H9 (cell line): Measurements from ENCODE around the gene FAM240A. TPM values are rescaled to one million over a fixed set of nuclear protein-coding genes. Genes with fewer than 3 reads are reported as not detected.

ENCODE experiments used
- DNase-seq: peaks from one replicate; pipeline ENCODE4 v3.0.0-alpha.2; 2017
- H2AFZ ChIP-seq: one replicate; pipeline ENCODE4 v1.6.1; 2013; ENCODE audit warnings: mild to moderate bottlenecking, low read length, control low read depth, moderate library complexity
- H2AK5ac ChIP-seq: 2 replicates; pipeline ENCODE4 v1.6.1; 2013; ENCODE audit warnings: low read length, control low read depth, mixed read lengths; ENCODE audit not compliant: insufficient read length
- H2BK120ac ChIP-seq: one replicate; pipeline ENCODE4 v1.6.1; 2013; ENCODE audit warnings: low read depth, mild to moderate bottlenecking, low read length, control low read depth, inconsistent platforms; ENCODE audit not compliant: poor library complexity, severe bottlenecking
- H2BK12ac ChIP-seq: 2 replicates; pipeline ENCODE4 v1.6.1; 2013; ENCODE audit warnings: low read length, control low read depth, mixed read lengths, low read depth; ENCODE audit not compliant: insufficient read length
- H2BK15ac ChIP-seq: 2 replicates; pipeline ENCODE4 v1.6.1; 2013; ENCODE audit warnings: low read depth, low read length, control low read depth
- H2BK20ac ChIP-seq: one replicate; pipeline ENCODE4 v1.6.1; 2013; ENCODE audit warnings: low read depth, mild to moderate bottlenecking, low read length, control low read depth, inconsistent platforms; ENCODE audit not compliant: poor library complexity, severe bottlenecking
- H2BK5ac ChIP-seq: 2 replicates; pipeline ENCODE4 v1.6.1; 2013; ENCODE audit warnings: low read length, control low read depth, mixed read lengths; ENCODE audit not compliant: insufficient read length
- H3K14ac ChIP-seq: 2 replicates; pipeline ENCODE4 v1.6.1; 2013; ENCODE audit warnings: low read length, control low read depth; ENCODE audit not compliant: insufficient read depth
- H3K18ac ChIP-seq: 2 replicates; pipeline ENCODE4 v1.6.1; 2013; ENCODE audit warnings: low read depth, mild to moderate bottlenecking, mixed read lengths, low read length, control low read depth; ENCODE audit not compliant: insufficient read length
- H3K23ac ChIP-seq: 2 replicates; pipeline ENCODE4 v1.6.1; 2013; ENCODE audit warnings: low read length, control low read depth, mixed read lengths, low read depth; ENCODE audit not compliant: insufficient read length
- H3K23me2 ChIP-seq: 2 replicates; pipeline ENCODE4 v1.6.1; 2013; ENCODE audit warnings: low read depth, mild to moderate bottlenecking, mixed read lengths, low read length, control low read depth; ENCODE audit not compliant: insufficient read length, poor library complexity, severe bottlenecking
- H3K27ac ChIP-seq: 2 replicates; pipeline ENCODE4 v1.5.1; 2013; ENCODE audit warnings: low read length, control low read depth, mixed read lengths, low read depth; ENCODE audit not compliant: insufficient read length
- H3K27me3 ChIP-seq: 2 replicates; pipeline ENCODE4 v1.6.1; 2013; ENCODE audit warnings: low read length, control low read depth, inconsistent platforms; ENCODE audit not compliant: insufficient read depth
- H3K4ac ChIP-seq: 2 replicates; pipeline ENCODE4 v1.6.1; 2013; ENCODE audit warnings: low read depth, mild to moderate bottlenecking, control low read depth, inconsistent platforms, low read length, moderate library complexity
- H3K4me1 ChIP-seq: 2 replicates; pipeline ENCODE4 v1.6.1; 2013; ENCODE audit warnings: low read length, control low read depth, inconsistent platforms; ENCODE audit not compliant: insufficient read depth
- H3K4me2 ChIP-seq: 2 replicates; pipeline ENCODE4 v1.6.1; 2013; ENCODE audit warnings: low read length, control low read depth, mixed read lengths; ENCODE audit not compliant: insufficient read length, insufficient read depth
- H3K56ac ChIP-seq: 2 replicates; pipeline ENCODE4 v1.6.1; 2013; ENCODE audit warnings: low read depth, mild to moderate bottlenecking, mixed read lengths, low read length, control low read depth; ENCODE audit not compliant: insufficient read length
- H3K79me1 ChIP-seq: 2 replicates; pipeline ENCODE4 v1.6.1; 2013; ENCODE audit warnings: low read depth, mild to moderate bottlenecking, moderate library complexity, low read length, control low read depth, inconsistent platforms; ENCODE audit not compliant: insufficient read depth, poor library complexity, severe bottlenecking
- H3K79me2 ChIP-seq: 2 replicates; pipeline ENCODE4 v1.6.1; 2013; ENCODE audit warnings: low read length, control low read depth, inconsistent platforms; ENCODE audit not compliant: insufficient read depth
- H3K9ac ChIP-seq: 2 replicates; pipeline ENCODE4 v1.6.1; 2013; ENCODE audit warnings: low read length, control low read depth, mixed read lengths; ENCODE audit not compliant: insufficient read length; ENCODE audit errors: extremely low read depth
- H3K9me3 ChIP-seq: one replicate; pipeline ENCODE4 v1.6.1; 2013; ENCODE audit warnings: low read depth, low read length, inconsistent platforms; ENCODE audit not compliant: control insufficient read depth
- H3T11ph ChIP-seq: one replicate; pipeline ENCODE4 v1.6.1; 2013; ENCODE audit warnings: mild to moderate bottlenecking, low read length, control low read depth, inconsistent platforms
- H4K20me1 ChIP-seq: one replicate; pipeline ENCODE4 v1.6.1; 2013; ENCODE audit not compliant: control insufficient read depth, insufficient read length, insufficient read depth
- H4K5ac ChIP-seq: 2 replicates; pipeline ENCODE4 v1.6.1; 2013; ENCODE audit warnings: low read depth, mild to moderate bottlenecking, mixed read lengths, low read length, control low read depth; ENCODE audit not compliant: insufficient read length
- H4K8ac ChIP-seq: replicated peaks from 2 replicates; pipeline ENCODE4 v1.6.1; 2013; ENCODE audit warnings: low read length, control low read depth, mixed read lengths, low read depth; ENCODE audit not compliant: insufficient read length
- H4K91ac ChIP-seq: 2 replicates; pipeline ENCODE4 v1.6.1; 2013; ENCODE audit warnings: low read depth, mild to moderate bottlenecking, moderate library complexity, mixed read lengths, low read length, control low read depth; ENCODE audit not compliant: insufficient read length
- H3K27ac Mint-ChIP-seq, 3 experiments: 2 replicates in 2 of 3; 3 replicates in 1 of 3; pipeline ENCODE4 v1.8.0; 2020 to 2021; ENCODE audit warnings: mixed read lengths in 3 of 3, mild to moderate bottlenecking in 1 of 3, moderate library complexity in 1 of 3
- H3K27me3 Mint-ChIP-seq: 2 replicates; pipeline ENCODE4 v1.8.0; 2021; ENCODE audit warnings: low read depth, mild to moderate bottlenecking, moderate library complexity, mixed read lengths
- H3K36me3 Mint-ChIP-seq, 3 experiments: 2 replicates in 2 of 3; 3 replicates in 1 of 3; pipeline ENCODE4 v1.8.0; 2020 to 2021; ENCODE audit warnings: low read depth in 3 of 3, mixed read lengths in 3 of 3; ENCODE audit not compliant: insufficient read depth in 1 of 3
- H3K4me1 Mint-ChIP-seq, 2 experiments: 2 replicates each; pipeline ENCODE4 v1.8.0; 2020; ENCODE audit warnings: mixed read lengths in 2 of 2
- H3K4me3 Mint-ChIP-seq, 2 experiments: 2 replicates in 1 of 2; 3 replicates in 1 of 2; pipeline ENCODE4 v1.8.0; 2020 to 2021; ENCODE audit warnings: mild to moderate bottlenecking in 2 of 2, mixed read lengths in 2 of 2, moderate library complexity in 1 of 2
- H3K9me3 Mint-ChIP-seq, 2 experiments: 2 replicates in 1 of 2; 3 replicates in 1 of 2; pipeline ENCODE4 v1.8.0; 2020; ENCODE audit warnings: mild to moderate bottlenecking in 2 of 2, mixed read lengths in 2 of 2, moderate library complexity in 1 of 2
- WGBS: extraction: QIAGEN DNeasy Blood & Tissue Kit; methylation state at CpG from one replicate; pipeline ENCODE4 v1.1.7; 2013; ENCODE audit warnings: missing lambda C conversion rate, low lambda C conversion rate, mixed read lengths; ENCODE audit not compliant: insufficient read length; ENCODE audit errors: extremely low coverage; 5-methylcytosine and 5-hydroxymethylcytosine counted together
- total RNA-seq: library from RNA; stranded (reverse); gene quantifications from 2 replicates; pipeline ENCODE4 v1.2.1, GENCODE V29; 2021
- TF ChIP-seq, protein P1 (sequence below): fragments of 200-600 bp; sonication (generic); conservative IDR thresholded peaks from 3 replicates; pipeline ENCODE4 v1.8.0; 2021; ENCODE audit warnings: antibody characterized with exemption, mild to moderate bottlenecking

The FAM240A gene
- total RNA-seq, 1 experiment from 2014 or later, result 0.11 TPM

DNA sequence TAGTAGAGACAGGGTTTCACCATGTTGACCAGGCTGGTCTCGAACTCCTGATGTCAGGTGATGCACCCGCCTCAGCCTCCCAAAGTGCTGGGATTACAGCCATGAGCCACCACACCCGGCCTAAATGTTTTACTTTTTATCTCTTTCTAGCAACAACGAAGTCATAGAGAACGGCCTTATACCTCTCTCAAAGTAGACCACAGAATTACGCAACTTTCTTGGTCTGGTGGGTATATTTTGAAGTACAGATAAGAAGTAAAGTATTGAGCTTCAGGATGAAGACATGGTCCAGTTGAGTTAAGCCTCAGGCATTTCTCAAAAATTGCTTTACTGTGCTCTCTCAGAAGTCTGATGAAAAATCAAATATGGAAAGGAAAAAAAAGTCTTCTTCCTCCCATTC, 30.6 kb downstream of the FAM240A start:
- H3K27ac Mint-ChIP-seq, result no peak overlapping the region
- H3K4me2 ChIP-seq, result no peak overlapping the region
- no CpG with 5 or more reads among the region's 6 CpGs for WGBS
- H3K23ac ChIP-seq, result no peak overlapping the region
- no peak overlapping the region for H3K18ac ChIP-seq
- H3K4me1 ChIP-seq, result no peaks in the 10 kb centered on the region; the same call in 1 of the 2 replicates
- no peaks in the 10 kb centered on the region for H4K20me1 ChIP-seq
- peaks cover 2% of the 10 kb centered on the region for H3K27me3 Mint-ChIP-seq
- H3K4me3 Mint-ChIP-seq, result no peak overlapping the region
- no peak overlapping the region for H4K5ac ChIP-seq
- TF ChIP-seq, protein P1, sequence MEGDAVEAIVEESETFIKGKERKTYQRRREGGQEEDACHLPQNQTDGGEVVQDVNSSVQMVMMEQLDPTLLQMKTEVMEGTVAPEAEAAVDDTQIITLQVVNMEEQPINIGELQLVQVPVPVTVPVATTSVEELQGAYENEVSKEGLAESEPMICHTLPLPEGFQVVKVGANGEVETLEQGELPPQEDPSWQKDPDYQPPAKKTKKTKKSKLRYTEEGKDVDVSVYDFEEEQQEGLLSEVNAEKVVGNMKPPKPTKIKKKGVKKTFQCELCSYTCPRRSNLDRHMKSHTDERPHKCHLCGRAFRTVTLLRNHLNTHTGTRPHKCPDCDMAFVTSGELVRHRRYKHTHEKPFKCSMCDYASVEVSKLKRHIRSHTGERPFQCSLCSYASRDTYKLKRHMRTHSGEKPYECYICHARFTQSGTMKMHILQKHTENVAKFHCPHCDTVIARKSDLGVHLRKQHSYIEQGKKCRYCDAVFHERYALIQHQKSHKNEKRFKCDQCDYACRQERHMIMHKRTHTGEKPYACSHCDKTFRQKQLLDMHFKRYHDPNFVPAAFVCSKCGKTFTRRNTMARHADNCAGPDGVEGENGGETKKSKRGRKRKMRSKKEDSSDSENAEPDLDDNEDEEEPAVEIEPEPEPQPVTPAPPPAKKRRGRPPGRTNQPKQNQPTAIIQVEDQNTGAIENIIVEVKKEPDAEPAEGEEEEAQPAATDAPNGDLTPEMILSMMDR, result no peak
- peaks cover 2 to 9% of the 10 kb centered on the region in 2 experiments; a peak in 2 of 4 replicates for H3K4me1 Mint-ChIP-seq
- H3K9ac ChIP-seq, result no peak overlapping the region
- DNase-seq, result no peak
- no peak overlapping the region for H3K4ac ChIP-seq
- no peak overlapping the region for H2AFZ ChIP-seq
- no peaks in the 10 kb centered on the region for H3K79me1 ChIP-seq
- no peaks in the 10 kb centered on the region for H3K9me3 ChIP-seq
- H3K27ac ChIP-seq, result no peak overlapping the region
- no peak overlapping the region for H2AK5ac ChIP-seq
- H3K36me3 Mint-ChIP-seq, result peaks cover 0 to 8% (median 4%) of the 10 kb centered on the region in 3 experiments; a peak in 3 of 7 replicates
- no peaks in the 10 kb centered on the region for H3K27me3 ChIP-seq
- H3K23me2 ChIP-seq, result no peaks in the 10 kb centered on the region
- H3K14ac ChIP-seq, result no peak overlapping the region
- no peak overlapping the region for H2BK12ac ChIP-seq
- H3K56ac ChIP-seq, result no peak overlapping the region
- H3T11ph ChIP-seq, result no peak overlapping the region
- H2BK120ac ChIP-seq, result no peak overlapping the region
- H3K79me2 ChIP-seq, result no peaks in the 10 kb centered on the region
- no peak overlapping the region for H4K8ac ChIP-seq
- H2BK20ac ChIP-seq, result no peak overlapping the region
- H2BK15ac ChIP-seq, result no peak overlapping the region
- H4K91ac ChIP-seq, result no peak overlapping the region
- peaks cover 8 to 14% of the 10 kb centered on the region in 2 experiments for H3K9me3 Mint-ChIP-seq
- no peak overlapping the region for H2BK5ac ChIP-seq
